K562 (cell line): ENCODE data around the gene C15orf62. TPM values are rescaled to one million over a fixed set of nuclear protein-coding genes. Genes with fewer than 3 reads are reported as not detected.

Source experiments
- BHLHE40 ChIP-seq: IDR thresholded peaks from 2 replicates; pipeline ENCODE4 v1.6.1; 2011; ENCODE audit warnings: low read length, improper control_type of control experiment
- CCNT2 ChIP-seq: IDR thresholded peaks from 2 replicates; pipeline ENCODE4 v1.6.1; 2011; ENCODE audit warnings: borderline replicate concordance, low read depth, mild to moderate bottlenecking, moderate library complexity, mixed read lengths, low read length; ENCODE audit not compliant: insufficient read length; ENCODE audit errors: extremely low read depth
- ELF1 ChIP-seq: fragments of 200-800 bp; sonication (Bioruptor generic); IDR thresholded peaks from 2 replicates; pipeline ENCODE4 v1.6.1; 2016; ENCODE audit warnings: missing genetic modification characterization, missing compliant biosample characterization
- ERF ChIP-seq: fragments of 450-650 bp; formaldehyde crosslinking; IDR thresholded peaks from 2 replicates; pipeline ENCODE4 v1.4.0; 2020; ENCODE audit warnings: mild to moderate bottlenecking, mixed read lengths
- HMGXB4 ChIP-seq: sonication (generic); formaldehyde crosslinking; IDR thresholded peaks from 2 replicates; pipeline ENCODE4 v1.8.1; 2023; ENCODE audit warnings: mild to moderate bottlenecking, missing genetic modification reagents
- JUN ChIP-seq, 2 experiments: sonication (generic) in 1 of 2; formaldehyde crosslinking in 1 of 2; IDR thresholded peaks; 2 replicates each; pipeline versions ENCODE4 v1.6.1 to v1.8.0; 2012 to 2022; ENCODE audit warnings: borderline replicate concordance in 2 of 2, mild to moderate bottlenecking in 2 of 2, improper control_type of control experiment in 1 of 2, low read depth in 1 of 2, low read length in 1 of 2, missing genetic modification reagents in 1 of 2
- KDM5B ChIP-seq: fragments of 200-600 bp; sonication (generic); IDR thresholded peaks from 2 replicates; pipeline ENCODE4 v1.6.1; 2012; ENCODE audit warnings: low read depth, mild to moderate bottlenecking, moderate library complexity, low read length, control low read depth, inconsistent platforms; ENCODE audit not compliant: insufficient replicate concordance
- MTA1 ChIP-seq: fragments of 450-650 bp; IDR thresholded peaks from 2 replicates; pipeline ENCODE4 v1.6.1; 2017; ENCODE audit warnings: borderline replicate concordance
- MXD1 ChIP-seq: fragments of 250-450 bp; sonication (Bioruptor Pico); IDR thresholded peaks from 2 replicates; pipeline ENCODE4 v1.8.0; 2021; ENCODE audit warnings: borderline replicate concordance, mild to moderate bottlenecking, moderate library complexity; ENCODE audit not compliant: poor library complexity, severe bottlenecking
- NCOA2 ChIP-seq, 2 experiments: fragments of 450-650 bp; IDR thresholded peaks; 2 replicates each; pipeline ENCODE4 v1.6.1; 2018; ENCODE audit warnings: mild to moderate bottlenecking in 2 of 2, moderate library complexity in 1 of 2; ENCODE audit not compliant: partially characterized antibody in 2 of 2
- VEZF1 ChIP-seq: fragments of 200-800 bp; sonication (Bioruptor generic); IDR thresholded peaks from 2 replicates; pipeline ENCODE4 v1.6.1; 2017; ENCODE audit warnings: missing genetic modification characterization, missing compliant biosample characterization
- ZFX ChIP-seq: sonication (generic); formaldehyde crosslinking; IDR thresholded peaks from 2 replicates; pipeline ENCODE4 v1.8.0; 2022; ENCODE audit warnings: mild to moderate bottlenecking, missing genetic modification reagents, moderate library complexity
- polyA plus RNA-seq, 8 experiments: library from polyadenylated mRNA; depleted of rRNA in 4 of 8; stranded (reverse) in 5 of 8; unstranded in 3 of 8; fragments of >200 nt; fragmentation: Nextera tagmentation in 2 of 8; fragmentation: Illumina TruSeq in 1 of 8; extraction: Ambion mirVana in 2 of 8; extraction: Trizol in 1 of 8; gene quantifications; 2 replicates each; pipeline versions ENCODE4 v1.2.1 to v1.2.3, GENCODE V29; 2011 to 2014; ENCODE audit warnings: inconsistent platforms in 1 of 8, missing spikeins in 1 of 8
- total RNA-seq, 7 experiments: library from RNA; depleted of rRNA in 6 of 7; stranded (reverse); fragments of >200 nt in 6 of 7; fragmentation: Illumina TruSeq in 2 of 7; extraction: Trizol in 2 of 7; gene quantifications; 2 replicates each; pipeline versions ENCODE4 v1.2.1 to v1.2.3, GENCODE V29; 2011 to 2021; ENCODE audit warnings: low replicate concordance in 1 of 7
- TF ChIP-seq, protein P1 (sequence below): fragments of 250-450 bp; sonication (Bioruptor Pico); IDR thresholded peaks from 2 replicates; pipeline ENCODE4 v1.4.0; 2020; ENCODE audit warnings: mild to moderate bottlenecking
- TF ChIP-seq, protein P2 (sequence below): fragments of 450-650 bp; formaldehyde crosslinking; IDR thresholded peaks from 2 replicates; pipeline ENCODE4 v1.4.0; 2022; ENCODE audit warnings: missing genetic modification characterization
- TF ChIP-seq, protein P3 (sequence below): IDR thresholded peaks from 3 replicates; pipeline ENCODE4 v1.6.1; 2011; ENCODE audit warnings: borderline replicate concordance, mild to moderate bottlenecking; ENCODE audit not compliant: insufficient read length, insufficient read depth

Gene C15orf62
- total and polyA plus RNA-seq, 9 of the 15 experiments (the other 6 are each of a cell fraction or from before 2014, with no cell fraction given) = 0.01 to 0.76 (median 0.30) TPM; not detected in 1

- TF ChIP-seq, protein P1, sequence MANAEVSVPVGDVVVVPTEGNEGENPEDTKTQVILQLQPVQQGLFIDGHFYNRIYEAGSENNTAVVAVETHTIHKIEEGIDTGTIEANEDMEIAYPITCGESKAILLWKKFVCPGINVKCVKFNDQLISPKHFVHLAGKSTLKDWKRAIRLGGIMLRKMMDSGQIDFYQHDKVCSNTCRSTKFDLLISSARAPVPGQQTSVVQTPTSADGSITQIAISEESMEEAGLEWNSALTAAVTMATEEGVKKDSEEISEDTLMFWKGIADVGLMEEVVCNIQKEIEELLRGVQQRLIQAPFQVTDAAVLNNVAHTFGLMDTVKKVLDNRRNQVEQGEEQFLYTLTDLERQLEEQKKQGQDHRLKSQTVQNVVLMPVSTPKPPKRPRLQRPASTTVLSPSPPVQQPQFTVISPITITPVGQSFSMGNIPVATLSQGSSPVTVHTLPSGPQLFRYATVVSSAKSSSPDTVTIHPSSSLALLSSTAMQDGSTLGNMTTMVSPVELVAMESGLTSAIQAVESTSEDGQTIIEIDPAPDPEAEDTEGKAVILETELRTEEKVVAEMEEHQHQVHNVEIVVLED (CRISPR knock-in tag) = peak; percentile 74
- TF ChIP-seq NCOA2 (IDR thresholded peaks at IDR 0.05; ENCODE audit: partially characterized antibody in 2 of 2) (no peak), JUN (IDR thresholded peaks at IDR 0.05; ENCODE audit: borderline replicate concordance, low read depth, low read length) (no peak; the same call in 1 of the 2 replicates), JUN (CRISPR knock-in tag; IDR thresholded peaks at IDR 0.05; ENCODE audit: borderline replicate concordance) (peak; percentile 79; the same call in 1 of the 2 replicates), VEZF1 (CRISPR knock-in tag) (peak; percentile 87), ERF (CRISPR knock-in tag) (no peak), BHLHE40 (peak; percentile 59; the same call in 1 of the 2 replicates), HMGXB4 (CRISPR knock-in tag) (no peak; the same call in 1 of the 2 replicates), CCNT2 (peak; percentile 81), ELF1 (peak; percentile 48; the same call in 1 of the 2 replicates), MXD1 (CRISPR knock-in tag) (peak; percentile 68), MTA1 (peak; percentile 99), KDM5B (peak; percentile 95), ZFX (CRISPR knock-in tag) (peak; percentile 87)
- TF ChIP-seq, protein P2, sequence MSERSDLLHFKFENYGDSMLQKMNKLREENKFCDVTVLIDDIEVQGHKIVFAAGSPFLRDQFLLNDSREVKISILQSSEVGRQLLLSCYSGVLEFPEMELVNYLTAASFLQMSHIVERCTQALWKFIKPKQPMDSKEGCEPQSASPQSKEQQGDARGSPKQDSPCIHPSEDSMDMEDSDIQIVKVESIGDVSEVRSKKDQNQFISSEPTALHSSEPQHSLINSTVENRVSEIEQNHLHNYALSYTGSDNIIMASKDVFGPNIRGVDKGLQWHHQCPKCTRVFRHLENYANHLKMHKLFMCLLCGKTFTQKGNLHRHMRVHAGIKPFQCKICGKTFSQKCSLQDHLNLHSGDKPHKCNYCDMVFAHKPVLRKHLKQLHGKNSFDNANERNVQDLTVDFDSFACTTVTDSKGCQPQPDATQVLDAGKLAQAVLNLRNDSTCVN (CRISPR knock-in tag) = no peak
- TF ChIP-seq, protein P3, sequence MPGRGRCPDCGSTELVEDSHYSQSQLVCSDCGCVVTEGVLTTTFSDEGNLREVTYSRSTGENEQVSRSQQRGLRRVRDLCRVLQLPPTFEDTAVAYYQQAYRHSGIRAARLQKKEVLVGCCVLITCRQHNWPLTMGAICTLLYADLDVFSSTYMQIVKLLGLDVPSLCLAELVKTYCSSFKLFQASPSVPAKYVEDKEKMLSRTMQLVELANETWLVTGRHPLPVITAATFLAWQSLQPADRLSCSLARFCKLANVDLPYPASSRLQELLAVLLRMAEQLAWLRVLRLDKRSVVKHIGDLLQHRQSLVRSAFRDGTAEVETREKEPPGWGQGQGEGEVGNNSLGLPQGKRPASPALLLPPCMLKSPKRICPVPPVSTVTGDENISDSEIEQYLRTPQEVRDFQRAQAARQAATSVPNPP = no peak
Observed at GRCh38 chr15:40754883-40755811, 14.6 kb upstream of the C15orf62 start, which contains the start of gene RMDN3 (continued).
